Measurements from ENCODE around the gene ACSM2B. TPM values are rescaled to one million over a fixed set of nuclear protein-coding genes. Genes with fewer than 3 reads are reported as not detected.

ACSM2B gene
- total RNA-seq, 1 experiment from 2014 or later = not detected

GRCh38 chr16:20613481-20614185 lies 37.5 kb upstream of the ACSM2B start (continued):
- TF ChIP-seq ZBTB33 (IDR thresholded peaks at IDR 0.05; ENCODE audit: extremely low read depth, insufficient replicate concordance, low read length) = no peak
- no peak for TF ChIP-seq TCF7L2 (IDR thresholded peaks at IDR 0.05; ENCODE audit: borderline replicate concordance, extremely low read depth, insufficient read depth, insufficient read length)

- Histone ChIP-seq H3K4me2 (ENCODE audit: low read length) (no peak overlapping the region), H3K9ac (ENCODE audit: low read length) (no peak overlapping the region), H3K9me2 (ENCODE audit: insufficient read depth) (peaks cover 3% of the 10 kb centered on the region; the same call in 1 of the 2 replicates), H3K4me1 (ENCODE audit: control insufficient read depth in 1 of 2, insufficient read depth in 2 of 2, low read length in 2 of 2) (no peaks in the 10 kb centered on the region), H3K9me3 (ENCODE audit: control insufficient read depth in 1 of 2, insufficient read depth in 1 of 2, low read depth in 1 of 2, low read length in 2 of 2) (no peaks in the 10 kb centered on the region), H3K79me2 (ENCODE audit: insufficient read depth, low read length) (no peaks in the 10 kb centered on the region), H4K20me1 (ENCODE audit: insufficient read depth) (no peaks in the 10 kb centered on the region), H3K4me3 (replicated peaks in 1 of 2; ENCODE audit: low read depth in 1 of 2, low read length in 2 of 2) (no peak overlapping the region), H3K27me3 (ENCODE audit: insufficient read depth, low read length) (peaks cover 69% of the 10 kb centered on the region), H3K27ac (ENCODE audit: low read depth, low read length) (no peak overlapping the region), H2AFZ (ENCODE audit: low read depth, low read length, poor library complexity, severe bottlenecking) (no peak overlapping the region), H3K36me3 (ENCODE audit: control insufficient read depth in 1 of 2, insufficient read depth in 2 of 2, low read length in 2 of 2) (no peaks in the 10 kb centered on the region)
- DNase-seq (ENCODE audit: low read depth, low spot score) = no peak
- CTCF ChIA-PET = no interaction called here
- BruUV-seq (replicated peaks) = no TSS peak
- intact Hi-C loops (cut with micrococcal nuclease) = no loop called here
- no peak for ATAC-seq
- RAD21 ChIA-PET (ENCODE audit: low non-redundant PET in 1 of 2, low total read pairs in 2 of 2, uncharacterized antibody in 2 of 2, unreplicated experiment in 2 of 2) = no interaction called here
- POLR2A ChIA-PET = no interaction called here
- TF ChIP-seq POLR2AphosphoS5 (IDR thresholded peaks at IDR 0.05; ENCODE audit: low read depth, low read length) = no peak
- TF ChIP-seq EZH2 (IDR thresholded peaks at IDR 0.05) = no peak
- TF ChIP-seq EGR1 (IDR thresholded peaks at IDR 0.05; ENCODE audit: low read depth) = no peak
- no peak for TF ChIP-seq ATF3 (IDR thresholded peaks at IDR 0.05)
- no peak for TF ChIP-seq ZFX (IDR thresholded peaks at IDR 0.05)
- TF ChIP-seq CTCF (IDR thresholded peaks at IDR 0.05 in 2 of 3, conservative IDR thresholded peaks at IDR 0.05 in 1 of 3; ENCODE audit: borderline replicate concordance in 1 of 3, insufficient read depth in 1 of 3, low read depth in 2 of 3, low read length in 2 of 3) = no peak
- TF ChIP-seq ZNF274 (IDR thresholded peaks at IDR 0.05; ENCODE audit: low read depth, low read length) = no peak
- no peak for TF ChIP-seq RAD21 (IDR thresholded peaks at IDR 0.05; ENCODE audit: low read depth)
- TF ChIP-seq SP1 (IDR thresholded peaks at IDR 0.05; ENCODE audit: low read depth) = no peak
- TF ChIP-seq JUND (IDR thresholded peaks at IDR 0.05) = no peak
- TF ChIP-seq CBX3 (IDR thresholded peaks at IDR 0.05; ENCODE audit: low read depth) = no peak
- TF ChIP-seq CEBPB (IDR thresholded peaks at IDR 0.05; ENCODE audit: low read depth) = no peak
- no peak for TF ChIP-seq FOSL1 (IDR thresholded peaks at IDR 0.05; ENCODE audit: low read depth)
- TF ChIP-seq MAX (IDR thresholded peaks at IDR 0.05) = no peak
- no peak for TF ChIP-seq POLR2A (IDR thresholded peaks at IDR 0.05; ENCODE audit: borderline replicate concordance, extremely low read depth, insufficient read depth, insufficient read length)
- TF ChIP-seq SRF (IDR thresholded peaks at IDR 0.05; ENCODE audit: low read depth) = no peak
Measured at GRCh38 chr16:20612551-20613480, 36.6 kb upstream of the ACSM2B start.
